ENCODE results near the gene TSPAN18.

- TF ChIP-seq POLR2A (IDR thresholded peaks at IDR 0.05; ENCODE audit: borderline replicate concordance, extremely low read depth, insufficient read depth, insufficient read length), result no peak
- TF ChIP-seq ZFX (IDR thresholded peaks at IDR 0.05), result no peak
- no peak for TF ChIP-seq EZH2 (IDR thresholded peaks at IDR 0.05)
- no peak for TF ChIP-seq CTCF (IDR thresholded peaks at IDR 0.05 in 2 of 3, conservative IDR thresholded peaks at IDR 0.05 in 1 of 3; ENCODE audit: borderline replicate concordance in 1 of 3, insufficient read depth in 1 of 3, low read depth in 2 of 3, low read length in 2 of 3)
- TF ChIP-seq REST (IDR thresholded peaks at IDR 0.05; ENCODE audit: low read depth), result no peak
- no peak for TF ChIP-seq ZNF274 (IDR thresholded peaks at IDR 0.05; ENCODE audit: low read depth, low read length)
- no peak for TF ChIP-seq ATF3 (IDR thresholded peaks at IDR 0.05)
- no peak for TF ChIP-seq YY1 (IDR thresholded peaks at IDR 0.05; ENCODE audit: extremely low read depth, insufficient replicate concordance, low read depth, low read length)
- no peak for TF ChIP-seq ZBTB33 (IDR thresholded peaks at IDR 0.05; ENCODE audit: extremely low read depth, insufficient replicate concordance, low read length)
- no peak for TF ChIP-seq POLR2AphosphoS5 (IDR thresholded peaks at IDR 0.05; ENCODE audit: low read depth, low read length)
Measured at GRCh38 chr11:44928816-44929215, 202.1 kb downstream of the TSPAN18 start.

Data from HCT116 (cell line).